ENCODE measurements around the gene LLCFC1. TPM values are rescaled to one million over a fixed set of nuclear protein-coding genes. Genes with fewer than 3 reads are reported as not detected.

The LLCFC1 gene
- total and polyA plus RNA-seq, 2 experiments from 2014 or later, result not detected

DNA sequence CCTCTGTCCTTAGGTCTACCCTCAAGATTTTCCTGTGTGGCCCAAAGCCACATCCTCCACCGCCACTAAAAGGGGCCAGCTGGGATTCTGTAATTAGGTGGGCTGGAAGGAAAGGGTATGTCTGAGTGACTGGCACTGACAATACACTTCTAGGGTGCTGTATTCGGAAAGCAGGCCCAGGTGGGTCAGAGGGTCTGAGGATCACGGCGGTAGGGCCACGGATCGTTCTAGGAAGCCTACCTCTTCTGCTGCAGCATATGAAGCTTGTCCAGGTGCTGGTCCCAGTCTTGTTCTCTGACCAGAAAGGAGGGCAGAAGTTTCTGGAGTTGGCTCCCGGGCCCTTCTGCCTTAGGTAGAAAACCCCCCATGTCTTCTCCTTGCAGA lies 6.2 kb upstream of the LLCFC1 start:
- no peaks in the 10 kb centered on the region for H3K4me1 ChIP-seq (ENCODE audit: insufficient read depth)
- no peak overlapping the region for H2AFZ ChIP-seq
- no peak overlapping the region for H3K27ac ChIP-seq
- in situ Hi-C loops (cut with MboI), result no loop called here
- DNase-seq, result no peak
- no peaks in the 10 kb centered on the region for H3K79me2 ChIP-seq (ENCODE audit: insufficient read depth)
- TF ChIP-seq EZH2phosphoT487 (IDR thresholded peaks at IDR 0.05; ENCODE audit: insufficient read depth, low read depth) (no peak), EZH2 (IDR thresholded peaks at IDR 0.05; ENCODE audit: insufficient read depth, poor library complexity, severe bottlenecking) (no peak)
- WGBS, 2 experiments (ENCODE audit: low coverage in 1 of 2, low lambda C conversion rate in 2 of 2, missing lambda C conversion rate in 2 of 2), result 33 to 35% methylated on average over 7 of the region's 7 CpGs
- no peaks in the 10 kb centered on the region for H3K9me3 ChIP-seq (ENCODE audit: low read depth)
- no peaks in the 10 kb centered on the region; the same call in 1 of the 2 replicates for H3K27me3 ChIP-seq (replicated peaks; ENCODE audit: insufficient read depth)
- no peaks in the 10 kb centered on the region for H3F3A ChIP-seq (ENCODE audit: insufficient read depth)
- no peaks in the 10 kb centered on the region for H3K9me2 ChIP-seq (ENCODE audit: insufficient read depth)
- H3K36me3 ChIP-seq (ENCODE audit: low read depth), result no peaks in the 10 kb centered on the region
- H3K9ac ChIP-seq, result no peak overlapping the region
- no peaks in the 10 kb centered on the region for H4K20me1 ChIP-seq (ENCODE audit: insufficient read depth)
- H3K4me2 ChIP-seq (ENCODE audit: unreplicated experiment), result no peak overlapping the region
- H3K4me3 ChIP-seq, result no peak overlapping the region

DNA sequence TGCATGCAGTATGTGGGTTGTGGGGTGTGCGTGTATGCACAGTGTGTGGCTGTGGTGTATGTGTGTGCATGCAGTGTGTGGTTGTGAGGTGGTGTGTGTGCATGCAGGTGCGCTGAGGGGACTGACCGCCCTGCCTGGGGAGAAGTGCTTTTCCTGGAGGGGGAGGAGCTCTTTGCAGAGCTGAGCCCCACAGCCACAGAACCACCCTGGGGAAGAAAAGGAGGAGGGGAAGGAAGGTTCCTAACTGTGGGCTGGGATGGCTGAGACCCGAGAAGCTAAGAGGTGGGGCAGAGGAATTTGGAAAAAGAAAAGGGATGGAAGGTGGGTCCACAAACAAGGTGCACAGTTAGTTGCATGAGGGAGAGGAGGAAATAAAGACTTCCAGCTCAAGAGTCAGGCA lies 5.7 kb upstream of the LLCFC1 start, which contains the start of gene TRPV5:
Gene TRPV5 (minus strand): TSS at position 123 of the 400 bp plus-strand sequence. CDS start 287 bp downstream, outside the sequence.
- no peaks in the 10 kb centered on the region for H3K9me3 ChIP-seq (ENCODE audit: low read depth)
- WGBS, 2 experiments (ENCODE audit: low coverage in 1 of 2, low lambda C conversion rate in 2 of 2, missing lambda C conversion rate in 2 of 2), result 38 to 69% methylated on average over 4 of the region's 4 CpGs
- H2AFZ ChIP-seq, result no peak within 1 kb of the TSS
- H3F3A ChIP-seq (ENCODE audit: insufficient read depth), result no peaks in the 10 kb centered on the region
- no peak for TF ChIP-seq EZH2 (IDR thresholded peaks at IDR 0.05; ENCODE audit: insufficient read depth, poor library complexity, severe bottlenecking)
- no peak for TF ChIP-seq EZH2phosphoT487 (IDR thresholded peaks at IDR 0.05; ENCODE audit: insufficient read depth, low read depth)
- no peaks in the 10 kb centered on the region for H3K4me1 ChIP-seq (ENCODE audit: insufficient read depth)
- no peak within 1 kb of the TSS for H3K4me3 ChIP-seq
- H4K20me1 ChIP-seq (ENCODE audit: insufficient read depth), result no peaks in the 10 kb centered on the region
- no peaks in the 10 kb centered on the region; the same call in 1 of the 2 replicates for H3K27me3 ChIP-seq (replicated peaks; ENCODE audit: insufficient read depth)
- no peak within 1 kb of the TSS for H3K27ac ChIP-seq
- no peak within 1 kb of the TSS for H3K9ac ChIP-seq
- no peaks in the 10 kb centered on the region for H3K79me2 ChIP-seq (ENCODE audit: insufficient read depth)
- no peaks in the 10 kb centered on the region for H3K9me2 ChIP-seq (ENCODE audit: insufficient read depth)
- in situ Hi-C loops (cut with MboI), result no loop called here
- H3K36me3 ChIP-seq (ENCODE audit: low read depth), result no peaks in the 10 kb centered on the region
- H3K4me2 ChIP-seq (ENCODE audit: unreplicated experiment), result no peak within 1 kb of the TSS
- DNase-seq, result no peak

DNA sequence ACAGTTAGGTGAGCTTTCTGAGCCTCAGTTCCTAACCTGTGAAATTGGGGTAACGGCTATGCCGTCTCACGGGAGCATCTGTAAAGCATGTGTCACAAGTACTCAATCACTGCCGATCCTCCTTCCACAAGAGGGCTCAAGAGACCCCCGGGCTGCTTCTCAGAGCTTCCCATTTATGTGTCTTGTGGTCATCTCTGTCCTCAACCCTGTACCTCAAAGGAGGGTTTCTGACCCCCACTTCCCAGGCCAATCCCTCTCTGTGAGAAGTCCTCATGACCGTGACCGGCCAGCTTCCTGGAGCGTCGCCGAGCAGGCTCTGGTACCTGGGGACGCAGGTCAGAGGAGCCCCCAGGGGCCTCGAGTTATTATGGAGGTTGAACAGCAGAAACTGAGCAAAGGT lies 5.2 kb upstream of the LLCFC1 start:
- in situ Hi-C loops (cut with MboI), result no loop called here
- Histone ChIP-seq H3K27ac (no peak overlapping the region), H3K4me2 (ENCODE audit: unreplicated experiment) (no peak overlapping the region), H3K27me3 (replicated peaks; ENCODE audit: insufficient read depth) (no peaks in the 10 kb centered on the region; the same call in 1 of the 2 replicates), H3K4me1 (ENCODE audit: insufficient read depth) (no peaks in the 10 kb centered on the region), H4K20me1 (ENCODE audit: insufficient read depth) (no peaks in the 10 kb centered on the region), H3K9me3 (ENCODE audit: low read depth) (no peaks in the 10 kb centered on the region), H3K9me2 (ENCODE audit: insufficient read depth) (no peaks in the 10 kb centered on the region), H3K4me3 (no peak overlapping the region), H3K79me2 (ENCODE audit: insufficient read depth) (no peaks in the 10 kb centered on the region), H3K36me3 (ENCODE audit: low read depth) (no peaks in the 10 kb centered on the region), H3F3A (ENCODE audit: insufficient read depth) (no peaks in the 10 kb centered on the region), H3K9ac (no peak overlapping the region), H2AFZ (no peak overlapping the region)
- WGBS, 2 experiments (ENCODE audit: low coverage in 1 of 2, low lambda C conversion rate in 2 of 2, missing lambda C conversion rate in 2 of 2), result 30 to 32% methylated on average over 12 of the region's 12 CpGs
- TF ChIP-seq EZH2 (IDR thresholded peaks at IDR 0.05; ENCODE audit: insufficient read depth, poor library complexity, severe bottlenecking) (no peak), EZH2phosphoT487 (IDR thresholded peaks at IDR 0.05; ENCODE audit: insufficient read depth, low read depth) (no peak)
- DNase-seq, result no peak

DNA sequence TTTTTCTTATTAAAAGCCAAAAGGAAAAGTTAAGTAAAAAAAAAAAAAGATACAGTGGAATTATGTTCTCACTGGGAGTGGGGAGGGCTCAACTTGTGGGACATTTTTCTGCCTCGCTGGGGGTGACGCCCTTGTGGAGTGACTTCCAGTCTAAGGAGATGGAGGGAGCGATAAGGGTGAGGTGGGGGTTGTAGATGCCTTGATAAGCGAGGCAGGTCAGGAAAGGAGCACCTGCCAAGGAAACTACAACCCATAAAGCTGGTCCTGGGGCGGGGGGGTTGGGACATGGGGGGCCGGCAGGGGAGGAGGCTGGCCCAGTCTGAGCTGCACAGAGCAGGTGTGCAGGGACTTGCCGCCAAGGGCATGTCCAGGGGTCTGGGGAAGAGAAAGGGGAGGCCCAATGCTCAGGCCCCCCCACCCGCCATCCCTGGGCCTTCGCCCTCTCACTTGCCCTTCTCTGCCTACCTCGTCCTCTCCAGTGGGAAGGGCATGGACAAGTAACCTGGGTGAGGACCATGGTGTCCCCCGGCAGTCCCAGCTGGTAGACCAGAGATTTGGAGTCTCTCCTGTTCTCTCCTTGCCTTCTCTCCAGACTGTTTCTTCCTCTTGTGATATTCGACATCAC lies 3.2 kb upstream of the LLCFC1 start:
- 27 to 34% methylated on average over 10 to 12 of the region's 12 CpGs for WGBS, 2 experiments (ENCODE audit: low coverage in 1 of 2, low lambda C conversion rate in 2 of 2, missing lambda C conversion rate in 2 of 2)
- no peak overlapping the region for H3K27ac ChIP-seq
- no peaks in the 10 kb centered on the region for H3K4me1 ChIP-seq (ENCODE audit: insufficient read depth)
- H3K27me3 ChIP-seq (replicated peaks; ENCODE audit: insufficient read depth), result peaks cover 6% of the 10 kb centered on the region; the same call in 1 of the 2 replicates
- no peaks in the 10 kb centered on the region for H3K9me2 ChIP-seq (ENCODE audit: insufficient read depth)
- no peaks in the 10 kb centered on the region for H3F3A ChIP-seq (ENCODE audit: insufficient read depth)
- no peak overlapping the region for H2AFZ ChIP-seq
- H3K4me2 ChIP-seq (ENCODE audit: unreplicated experiment), result no peak overlapping the region
- in situ Hi-C loops (cut with MboI), result no loop called here
- H3K79me2 ChIP-seq (ENCODE audit: insufficient read depth), result no peaks in the 10 kb centered on the region
- H3K4me3 ChIP-seq, result no peak overlapping the region
- DNase-seq, result no peak
- no peak for TF ChIP-seq EZH2phosphoT487 (IDR thresholded peaks at IDR 0.05; ENCODE audit: insufficient read depth, low read depth)
- no peaks in the 10 kb centered on the region for H3K9me3 ChIP-seq (ENCODE audit: low read depth)
- H4K20me1 ChIP-seq (ENCODE audit: insufficient read depth), result no peaks in the 10 kb centered on the region
- no peak overlapping the region for H3K9ac ChIP-seq
- no peaks in the 10 kb centered on the region for H3K36me3 ChIP-seq (ENCODE audit: low read depth)

Data from GM23248 (cell line).